Tibial nerve (tissue), 4 donors: ENCODE results near the gene CCL3. TPM values are rescaled to one million over a fixed set of nuclear protein-coding genes. Genes with fewer than 3 reads are reported as not detected.

ENCODE experiments used
- DNase-seq, 2 donors: peaks; one replicate each; pipeline ENCODE4 v3.0.0-alpha.2; 2019; ENCODE audit warnings: low spot score in 2 of 2
- H3K27ac ChIP-seq, 4 donors: fragments of 200-600 bp; sonication (generic) in 3 of 4; one replicate each; pipeline ENCODE4 v1.5.1; 2017 to 2019; ENCODE audit warnings: mild to moderate bottlenecking in 1 of 4
- H3K27me3 ChIP-seq, 2 donors: fragments of 200-600 bp; sonication (generic) in 1 of 2; one replicate each; pipeline versions ENCODE4 v1.5.1 to v1.6.0; 2017 to 2019
- H3K36me3 ChIP-seq, 3 donors: fragments of 200-600 bp; sonication (generic); one replicate each; pipeline ENCODE4 v1.5.1; 2018 to 2019
- H3K4me1 ChIP-seq, 4 donors: fragments of 200-600 bp; sonication (generic) in 3 of 4; one replicate each; pipeline ENCODE4 v1.5.1; 2017 to 2019
- H3K4me3 ChIP-seq, 4 donors: fragments of 200-600 bp; sonication (generic) in 3 of 4; one replicate each; pipeline ENCODE4 v1.5.1; 2017 to 2019; ENCODE audit warnings: mild to moderate bottlenecking in 1 of 4, moderate library complexity in 1 of 4
- H3K9me3 ChIP-seq, 4 donors: fragments of 200-600 bp; sonication (generic) in 3 of 4; one replicate each; pipeline ENCODE4 v1.5.1; 2017 to 2019
- EP300 ChIP-seq, 2 donors: sonication (generic); formaldehyde crosslinking; IDR thresholded peaks; one replicate each; pipeline ENCODE4 v1.6.1; 2017; ENCODE audit warnings: antibody characterized with exemption in 2 of 2, mild to moderate bottlenecking in 1 of 2
- POLR2A ChIP-seq, 2 donors: fragments of 450-650 bp; IDR thresholded peaks; one replicate each; pipeline ENCODE4 v1.6.1; 2017; ENCODE audit warnings: antibody characterized with exemption in 2 of 2, mild to moderate bottlenecking in 2 of 2, moderate library complexity in 2 of 2
- WGBS, 2 donors: methylation state at CpG; one replicate each; pipeline ENCODE4 v1.1.5; 2018; 5-methylcytosine and 5-hydroxymethylcytosine counted together
- total RNA-seq, 4 donors: library from RNA; depleted of rRNA; stranded (reverse); fragments of >200 nt; gene quantifications; one replicate each; pipeline ENCODE4 v1.1.0, GENCODE V29; 2016
- TF ChIP-seq, protein P1 (sequence below), 5 experiments: fragments of 200-600 bp in 3 of 5; fragments of 450-650 bp in 2 of 5; sonication (generic) in 3 of 5; IDR thresholded peaks; one replicate each; pipeline ENCODE4 v1.5.1; 2016 to 2019; ENCODE audit warnings: antibody characterized with exemption in 5 of 5, mild to moderate bottlenecking in 3 of 5, moderate library complexity in 2 of 5

Gene CCL3
- total RNA-seq, 4 donors from 2014 or later = 3.6 TPM; not detected in 3

DNA sequence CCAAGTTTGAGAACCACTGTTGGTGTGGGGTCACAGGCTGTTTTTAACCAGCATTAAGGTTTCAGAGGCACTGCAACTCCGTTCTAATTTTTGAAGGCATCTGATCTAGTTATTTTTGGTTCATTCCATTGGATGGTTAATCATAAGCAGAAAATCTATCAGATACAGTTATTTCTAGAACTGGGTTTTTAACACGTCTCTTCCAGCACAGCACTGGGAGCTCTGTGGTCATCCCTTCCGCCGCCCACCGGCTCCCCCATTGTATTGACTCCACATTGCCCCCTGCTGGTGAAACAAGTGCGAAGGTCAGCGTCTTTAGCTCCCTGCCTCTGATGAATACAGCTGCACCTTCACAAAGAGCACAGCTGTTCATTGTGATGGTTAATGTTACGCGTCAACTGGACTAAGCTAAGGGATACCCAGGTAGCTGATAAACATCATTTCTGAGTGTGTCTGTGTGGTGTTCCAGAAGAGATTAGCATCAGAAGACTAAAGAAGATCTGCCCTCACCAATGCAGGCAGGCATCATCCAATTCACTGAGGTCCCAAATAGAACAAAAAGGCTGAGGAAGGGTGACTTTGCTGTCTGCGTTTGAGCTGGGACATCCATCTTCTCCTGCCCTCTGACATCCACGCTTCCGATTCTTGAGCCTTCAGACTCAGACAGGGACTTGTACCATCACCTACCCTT lies 17.4 kb downstream of the CCL3 start:
- Histone ChIP-seq H3K27ac (no peak overlapping the region), H3K9me3 (peaks cover 0 to 3% (median 0%) of the 10 kb centered on the region in 4 donors), H3K4me3 (no peak overlapping the region), H3K4me1 (no peaks in the 10 kb centered on the region), H3K27me3 (no peaks in the 10 kb centered on the region), H3K36me3 (no peaks in the 10 kb centered on the region)
- TF ChIP-seq POLR2A (IDR thresholded peaks at IDR 0.05) (no peak), EP300 (IDR thresholded peaks at IDR 0.05) (no peak)
- TF ChIP-seq, protein P1, sequence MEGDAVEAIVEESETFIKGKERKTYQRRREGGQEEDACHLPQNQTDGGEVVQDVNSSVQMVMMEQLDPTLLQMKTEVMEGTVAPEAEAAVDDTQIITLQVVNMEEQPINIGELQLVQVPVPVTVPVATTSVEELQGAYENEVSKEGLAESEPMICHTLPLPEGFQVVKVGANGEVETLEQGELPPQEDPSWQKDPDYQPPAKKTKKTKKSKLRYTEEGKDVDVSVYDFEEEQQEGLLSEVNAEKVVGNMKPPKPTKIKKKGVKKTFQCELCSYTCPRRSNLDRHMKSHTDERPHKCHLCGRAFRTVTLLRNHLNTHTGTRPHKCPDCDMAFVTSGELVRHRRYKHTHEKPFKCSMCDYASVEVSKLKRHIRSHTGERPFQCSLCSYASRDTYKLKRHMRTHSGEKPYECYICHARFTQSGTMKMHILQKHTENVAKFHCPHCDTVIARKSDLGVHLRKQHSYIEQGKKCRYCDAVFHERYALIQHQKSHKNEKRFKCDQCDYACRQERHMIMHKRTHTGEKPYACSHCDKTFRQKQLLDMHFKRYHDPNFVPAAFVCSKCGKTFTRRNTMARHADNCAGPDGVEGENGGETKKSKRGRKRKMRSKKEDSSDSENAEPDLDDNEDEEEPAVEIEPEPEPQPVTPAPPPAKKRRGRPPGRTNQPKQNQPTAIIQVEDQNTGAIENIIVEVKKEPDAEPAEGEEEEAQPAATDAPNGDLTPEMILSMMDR (IDR thresholded peaks at IDR 0.05) = peak; percentile 35 to 59 (median 37)
- WGBS, 2 donors = 30 to 42% methylated on average over 12 of the region's 12 CpGs
- DNase-seq = peak in 1 of 2 donors; percentile 57

DNA sequence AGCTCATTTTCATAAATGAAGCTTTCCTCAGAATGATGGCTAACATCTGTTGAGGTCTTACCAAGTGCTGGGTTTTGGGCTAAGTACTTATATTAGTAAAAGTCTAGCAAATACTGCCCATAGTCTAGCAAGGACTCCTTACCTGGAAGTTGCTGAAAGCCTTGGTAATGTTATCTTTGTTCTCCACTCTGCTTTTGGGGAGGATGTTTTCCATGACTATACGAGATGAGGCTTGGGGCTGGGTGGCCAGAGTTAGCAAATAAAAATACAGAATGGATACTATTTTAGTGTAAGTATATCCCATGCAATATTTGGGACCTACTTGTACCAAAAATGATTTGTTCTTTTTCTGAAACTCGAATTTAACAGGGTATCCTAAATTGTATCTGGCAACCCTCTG lies 18.2 kb downstream of the CCL3 start:
- no peaks in the 10 kb centered on the region for H3K36me3 ChIP-seq
- DNase-seq = no peak
- H3K4me3 ChIP-seq = no peak overlapping the region
- TF ChIP-seq POLR2A (IDR thresholded peaks at IDR 0.05) = no peak
- TF ChIP-seq EP300 (IDR thresholded peaks at IDR 0.05) = no peak
- TF ChIP-seq, protein P1 (IDR thresholded peaks at IDR 0.05) = no peak
- H3K27ac ChIP-seq = no peak overlapping the region
- H3K4me1 ChIP-seq = no peaks in the 10 kb centered on the region
- 72 to 73% methylated on average over 2 of the region's 2 CpGs for WGBS, 2 donors
- no peaks in the 10 kb centered on the region for H3K27me3 ChIP-seq
- no peaks in the 10 kb centered on the region for H3K9me3 ChIP-seq

DNA sequence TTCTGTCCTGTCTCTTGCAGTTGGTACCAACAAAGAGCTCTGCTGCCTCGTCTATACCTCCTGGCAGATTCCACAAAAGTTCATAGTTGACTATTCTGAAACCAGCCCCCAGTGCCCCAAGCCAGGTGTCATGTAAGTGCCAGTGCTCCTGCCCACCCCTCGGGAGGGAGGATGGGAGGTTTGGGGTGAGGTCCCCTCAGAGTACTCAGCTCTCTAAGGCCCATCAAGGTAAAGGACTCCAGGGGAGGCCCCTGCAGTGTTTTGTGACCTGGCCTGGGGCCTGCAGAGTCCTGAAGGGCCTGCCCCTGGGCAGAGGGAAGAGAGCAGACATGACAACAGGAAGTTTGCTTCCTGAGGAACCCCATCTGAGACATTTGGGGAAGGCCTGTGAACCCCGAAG lies 19.5 kb downstream of the CCL3 start:
- 62 to 71% methylated on average over 3 of the region's 3 CpGs for WGBS, 2 donors
- Histone ChIP-seq H3K36me3 (no peaks in the 10 kb centered on the region), H3K4me3 (no peak overlapping the region), H3K27me3 (no peaks in the 10 kb centered on the region), H3K9me3 (no peaks in the 10 kb centered on the region), H3K27ac (no peak overlapping the region), H3K4me1 (no peaks in the 10 kb centered on the region)
- TF ChIP-seq POLR2A (IDR thresholded peaks at IDR 0.05) (no peak), EP300 (IDR thresholded peaks at IDR 0.05) (no peak)
- TF ChIP-seq, protein P1 (IDR thresholded peaks at IDR 0.05) = no peak
- DNase-seq = no peak

DNA sequence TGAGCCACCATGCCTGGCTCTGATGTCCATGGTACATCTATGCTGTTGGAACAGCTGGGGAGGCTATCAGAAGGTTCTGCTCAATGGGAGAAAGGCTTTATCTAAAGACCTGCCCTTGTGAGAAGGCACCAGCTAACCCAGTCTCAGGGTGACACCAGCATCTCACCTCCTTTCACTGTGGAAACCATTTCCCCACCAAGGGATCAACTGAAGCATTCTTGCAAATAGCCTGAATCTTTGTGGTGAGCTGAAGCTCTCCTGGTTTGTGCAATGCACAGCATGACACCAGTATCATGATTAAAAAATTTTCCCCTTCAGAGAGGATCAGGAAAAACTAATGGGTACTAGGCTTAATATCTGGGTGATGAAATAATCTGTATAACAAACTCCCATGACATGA lies 20.8 kb downstream of the CCL3 start:
- H3K4me1 ChIP-seq = no peaks in the 10 kb centered on the region
- TF ChIP-seq EP300 (IDR thresholded peaks at IDR 0.05) = no peak
- TF ChIP-seq, protein P1 (IDR thresholded peaks at IDR 0.05) = no peak
- TF ChIP-seq POLR2A (IDR thresholded peaks at IDR 0.05) = no peak

DNA sequence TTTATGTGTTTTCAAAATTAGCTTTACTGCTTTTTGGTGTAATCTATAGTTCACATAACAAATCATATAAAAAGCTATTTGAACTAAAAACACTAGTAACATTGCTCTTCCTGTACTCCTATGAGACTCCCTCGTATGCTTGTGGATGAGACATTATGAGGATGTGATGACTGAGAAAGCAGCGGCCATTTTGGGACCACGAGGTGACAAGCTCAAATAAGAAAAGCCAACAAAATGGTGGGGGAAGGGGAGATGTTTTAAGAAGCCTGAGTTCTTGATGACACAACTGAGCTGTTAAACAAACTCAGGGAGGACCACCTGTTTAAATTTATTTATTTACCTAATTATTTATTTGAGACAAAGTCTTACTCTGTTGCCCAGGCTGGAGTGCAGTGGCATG lies 21.4 kb downstream of the CCL3 start:
- no peaks in the 10 kb centered on the region for H3K27me3 ChIP-seq
- H3K36me3 ChIP-seq = no peaks in the 10 kb centered on the region
- no peak for DNase-seq
- no peaks in the 10 kb centered on the region for H3K4me1 ChIP-seq
- no peak overlapping the region for H3K4me3 ChIP-seq
- TF ChIP-seq EP300 (IDR thresholded peaks at IDR 0.05) (no peak), POLR2A (IDR thresholded peaks at IDR 0.05) (no peak)
- TF ChIP-seq, protein P1 (IDR thresholded peaks at IDR 0.05) = no peak
- H3K27ac ChIP-seq = no peak overlapping the region
- 76 to 78% methylated on average over 3 of the region's 3 CpGs for whole genome bisulfite sequencing, 2 donors
- no peaks in the 10 kb centered on the region for H3K9me3 ChIP-seq

More for the DNA sequence above, 20.8 kb downstream of the CCL3 start:
- Histone ChIP-seq H3K36me3 (no peaks in the 10 kb centered on the region), H3K4me3 (no peak overlapping the region), H3K27ac (no peak overlapping the region), H3K27me3 (no peaks in the 10 kb centered on the region), H3K9me3 (no peaks in the 10 kb centered on the region)
- DNase-seq = no peak
